ENCODE results near the gene CHD9.

Gene CHD9

DNA sequence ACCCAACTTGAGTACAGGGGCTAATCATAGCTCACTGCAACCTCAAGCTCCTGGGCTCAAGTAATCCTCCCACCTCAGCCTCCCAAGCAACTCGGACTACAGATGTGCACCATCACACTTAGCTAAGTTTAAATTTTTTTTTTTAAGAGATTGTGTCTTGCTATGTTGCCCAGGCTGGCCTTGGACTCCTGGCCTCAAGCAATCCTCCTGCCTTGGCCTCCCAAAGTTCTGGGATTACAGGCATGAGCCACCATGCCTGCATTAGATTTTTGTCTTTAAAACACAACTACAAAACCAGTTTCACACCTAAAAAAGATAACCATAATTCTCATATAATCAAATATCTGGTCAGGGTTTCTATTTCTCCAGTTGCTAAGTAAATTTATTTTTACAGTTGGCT is 147.1 kb downstream of the CHD9 start:
- Histone ChIP-seq H3K9ac (ENCODE audit: low read length) (no peak overlapping the region), H3K27ac (ENCODE audit: low read length) (no peak overlapping the region), H4K20me1 (ENCODE audit: insufficient read depth, low read length) (no peaks in the 10 kb centered on the region), H3F3A (ENCODE audit: insufficient read depth, low read length) (no peaks in the 10 kb centered on the region), H3K79me2 (ENCODE audit: low read length) (no peaks in the 10 kb centered on the region), H3K4me3 (ENCODE audit: low read length) (no peak overlapping the region), H3K9me2 (replicated peaks; ENCODE audit: insufficient read depth, low read length) (no peaks in the 10 kb centered on the region), H3K36me3 (replicated peaks; ENCODE audit: insufficient read depth, low read length) (no peaks in the 10 kb centered on the region), H3K4me2 (ENCODE audit: low read depth, low read length) (no peak overlapping the region), H3K27me3 (replicated peaks; ENCODE audit: insufficient read depth, low read length) (no peaks in the 10 kb centered on the region), H3K9me3 (replicated peaks; ENCODE audit: insufficient read depth, low read length) (no peaks in the 10 kb centered on the region), H2AFZ (ENCODE audit: low read length) (no peak overlapping the region), H3K4me1 (ENCODE audit: low read length) (no peaks in the 10 kb centered on the region)
- TF ChIP-seq EZH2phosphoT487 (IDR thresholded peaks at IDR 0.05; ENCODE audit: low read length) (no peak), EZH2 (optimal IDR thresholded peaks at IDR 0.05; ENCODE audit: low read depth, low read length) (no peak)
- TF ChIP-seq, protein P1, sequence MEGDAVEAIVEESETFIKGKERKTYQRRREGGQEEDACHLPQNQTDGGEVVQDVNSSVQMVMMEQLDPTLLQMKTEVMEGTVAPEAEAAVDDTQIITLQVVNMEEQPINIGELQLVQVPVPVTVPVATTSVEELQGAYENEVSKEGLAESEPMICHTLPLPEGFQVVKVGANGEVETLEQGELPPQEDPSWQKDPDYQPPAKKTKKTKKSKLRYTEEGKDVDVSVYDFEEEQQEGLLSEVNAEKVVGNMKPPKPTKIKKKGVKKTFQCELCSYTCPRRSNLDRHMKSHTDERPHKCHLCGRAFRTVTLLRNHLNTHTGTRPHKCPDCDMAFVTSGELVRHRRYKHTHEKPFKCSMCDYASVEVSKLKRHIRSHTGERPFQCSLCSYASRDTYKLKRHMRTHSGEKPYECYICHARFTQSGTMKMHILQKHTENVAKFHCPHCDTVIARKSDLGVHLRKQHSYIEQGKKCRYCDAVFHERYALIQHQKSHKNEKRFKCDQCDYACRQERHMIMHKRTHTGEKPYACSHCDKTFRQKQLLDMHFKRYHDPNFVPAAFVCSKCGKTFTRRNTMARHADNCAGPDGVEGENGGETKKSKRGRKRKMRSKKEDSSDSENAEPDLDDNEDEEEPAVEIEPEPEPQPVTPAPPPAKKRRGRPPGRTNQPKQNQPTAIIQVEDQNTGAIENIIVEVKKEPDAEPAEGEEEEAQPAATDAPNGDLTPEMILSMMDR (IDR thresholded peaks at IDR 0.05; ENCODE audit: low read length), result no peak
- no peak for DNase-seq

DNA sequence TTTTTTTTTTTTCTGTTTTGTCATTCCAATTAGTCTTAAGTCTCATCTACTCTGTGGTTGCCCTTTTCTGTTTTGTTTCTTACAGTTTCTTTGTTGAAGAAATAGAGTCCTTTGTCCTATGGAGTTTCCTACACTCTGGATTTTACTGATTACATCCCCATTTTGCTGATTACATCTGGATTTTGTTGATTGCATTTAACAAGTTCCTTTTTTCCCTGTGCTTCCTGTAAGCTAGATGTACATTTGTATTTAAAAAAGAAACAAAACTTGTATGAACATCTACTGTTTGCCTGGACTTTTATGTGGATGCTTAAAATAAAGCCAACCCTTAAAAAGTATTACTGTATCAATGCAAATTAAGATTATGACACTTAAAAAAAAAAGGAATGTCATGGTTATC is 147.6 kb downstream of the CHD9 start:
- DNase-seq, result no peak
- Histone ChIP-seq H3F3A (ENCODE audit: insufficient read depth, low read length) (no peaks in the 10 kb centered on the region), H3K4me2 (ENCODE audit: low read depth, low read length) (no peak overlapping the region), H3K79me2 (ENCODE audit: low read length) (no peaks in the 10 kb centered on the region), H3K27me3 (replicated peaks; ENCODE audit: insufficient read depth, low read length) (no peaks in the 10 kb centered on the region), H3K4me3 (ENCODE audit: low read length) (no peak overlapping the region), H3K27ac (ENCODE audit: low read length) (no peak overlapping the region), H3K4me1 (ENCODE audit: low read length) (no peaks in the 10 kb centered on the region), H2AFZ (ENCODE audit: low read length) (no peak overlapping the region), H3K9me3 (replicated peaks; ENCODE audit: insufficient read depth, low read length) (no peaks in the 10 kb centered on the region), H3K9ac (ENCODE audit: low read length) (no peak overlapping the region), H3K36me3 (replicated peaks; ENCODE audit: insufficient read depth, low read length) (no peaks in the 10 kb centered on the region), H4K20me1 (ENCODE audit: insufficient read depth, low read length) (no peaks in the 10 kb centered on the region), H3K9me2 (replicated peaks; ENCODE audit: insufficient read depth, low read length) (no peaks in the 10 kb centered on the region)
- TF ChIP-seq, protein P1 (IDR thresholded peaks at IDR 0.05; ENCODE audit: low read length), result no peak
- TF ChIP-seq EZH2 (optimal IDR thresholded peaks at IDR 0.05; ENCODE audit: low read depth, low read length) (no peak), EZH2phosphoT487 (IDR thresholded peaks at IDR 0.05; ENCODE audit: low read length) (no peak)

DNA sequence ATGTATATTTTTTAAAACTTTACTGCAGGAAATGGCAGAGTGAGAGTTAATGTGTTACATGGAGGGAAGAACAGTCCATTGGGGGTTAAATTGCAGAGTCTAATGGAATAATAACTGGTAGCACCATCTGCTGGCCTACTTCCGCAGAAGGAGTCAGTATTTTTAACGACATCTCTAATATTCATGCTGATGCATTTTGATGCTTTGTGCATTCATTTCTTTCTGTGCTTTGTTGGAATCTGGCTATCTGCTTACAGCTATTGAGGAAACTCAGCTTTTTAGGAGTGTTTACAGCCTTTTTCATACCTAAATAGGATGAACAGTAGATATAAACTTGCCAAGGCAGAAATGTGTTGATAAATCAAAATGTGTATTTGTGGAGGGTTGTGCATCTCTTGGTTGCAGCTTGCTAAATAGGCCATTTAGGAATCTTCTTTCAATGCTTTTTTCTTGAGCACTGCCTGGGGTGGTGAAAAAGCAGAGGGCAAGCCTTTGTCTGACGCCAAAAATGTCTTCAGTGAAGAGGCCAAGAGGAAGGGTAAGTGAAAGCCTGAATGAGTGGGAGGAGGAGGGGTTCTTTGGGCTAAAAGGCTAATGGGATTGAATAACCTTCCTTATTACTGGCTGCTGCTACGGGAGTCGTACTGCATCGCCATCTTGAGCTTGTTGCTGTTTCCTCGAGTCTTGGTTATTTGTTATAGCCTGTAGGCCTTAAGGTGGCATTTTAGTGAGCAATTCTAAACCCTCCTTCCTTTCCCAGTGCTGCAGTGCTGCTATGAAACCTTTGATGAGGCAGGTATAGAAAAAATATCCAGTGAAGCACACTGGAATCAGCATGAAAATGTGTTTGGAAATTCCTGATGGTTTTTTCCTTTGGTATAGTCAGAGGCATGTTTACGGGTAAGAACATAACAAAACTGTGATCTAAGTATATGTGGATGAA is 153.3 kb downstream of the CHD9 start:
- no peak for DNase-seq

More for the DNA sequence above, 153.3 kb downstream of the CHD9 start:
- TF ChIP-seq EZH2 (optimal IDR thresholded peaks at IDR 0.05; ENCODE audit: low read depth, low read length) (no peak), EZH2phosphoT487 (IDR thresholded peaks at IDR 0.05; ENCODE audit: low read length) (no peak)
- TF ChIP-seq, protein P1 (IDR thresholded peaks at IDR 0.05; ENCODE audit: low read length), result no peak
- Histone ChIP-seq H3K4me1 (ENCODE audit: low read length) (no peaks in the 10 kb centered on the region; the same call in 1 of the 2 replicates), H3K9me2 (replicated peaks; ENCODE audit: insufficient read depth, low read length) (no peaks in the 10 kb centered on the region), H3K4me2 (ENCODE audit: low read depth, low read length) (no peak overlapping the region), H3K27me3 (replicated peaks; ENCODE audit: insufficient read depth, low read length) (no peaks in the 10 kb centered on the region), H4K20me1 (ENCODE audit: insufficient read depth, low read length) (no peaks in the 10 kb centered on the region), H3K9me3 (replicated peaks; ENCODE audit: insufficient read depth, low read length) (no peaks in the 10 kb centered on the region), H3K27ac (ENCODE audit: low read length) (no peak overlapping the region), H3K4me3 (ENCODE audit: low read length) (no peak overlapping the region), H2AFZ (ENCODE audit: low read length) (no peak overlapping the region), H3K79me2 (ENCODE audit: low read length) (no peaks in the 10 kb centered on the region), H3K36me3 (replicated peaks; ENCODE audit: insufficient read depth, low read length) (no peaks in the 10 kb centered on the region), H3K9ac (ENCODE audit: low read length) (no peak overlapping the region), H3F3A (ENCODE audit: insufficient read depth, low read length) (no peaks in the 10 kb centered on the region)

All from MM.1S (cell line).